Glutamatergic neuron (in vitro differentiated cells): ENCODE results near the gene ADGRG3. TPM values are rescaled to one million over a fixed set of nuclear protein-coding genes. Genes with fewer than 3 reads are reported as not detected.

Source experiments
- DNase-seq: peaks from one replicate; pipeline ENCODE4 v3.0.0; 2022
- H3K27ac Mint-ChIP-seq: one replicate; pipeline ENCODE4 v1.8.0; 2020; ENCODE audit warnings: mild to moderate bottlenecking, mixed read lengths, inconsistent platforms; ENCODE audit not compliant: unreplicated experiment
- H3K27me3 Mint-ChIP-seq: one replicate; pipeline ENCODE4 v1.8.0; 2020; ENCODE audit warnings: mild to moderate bottlenecking, moderate library complexity, mixed read lengths, inconsistent platforms; ENCODE audit not compliant: unreplicated experiment
- H3K36me3 Mint-ChIP-seq: one replicate; pipeline ENCODE4 v1.8.0; 2020; ENCODE audit warnings: mild to moderate bottlenecking, mixed read lengths, inconsistent platforms; ENCODE audit not compliant: unreplicated experiment
- H3K4me1 Mint-ChIP-seq: one replicate; pipeline ENCODE4 v1.8.0; 2020; ENCODE audit warnings: mild to moderate bottlenecking, low read depth, mixed read lengths, inconsistent platforms; ENCODE audit not compliant: unreplicated experiment
- H3K4me3 Mint-ChIP-seq: one replicate; pipeline ENCODE4 v1.8.0; 2020; ENCODE audit warnings: mild to moderate bottlenecking, mixed read lengths, inconsistent platforms; ENCODE audit not compliant: unreplicated experiment
- H3K9me3 Mint-ChIP-seq: one replicate; pipeline ENCODE4 v1.8.0; 2020; ENCODE audit warnings: mild to moderate bottlenecking, moderate library complexity, mixed read lengths, inconsistent platforms; ENCODE audit not compliant: unreplicated experiment
- CTCF ChIP-seq: fragments of 200-600 bp; sonication (generic); IDR thresholded peaks from one replicate; pipeline ENCODE4 v1.5.0; 2021; ENCODE audit not compliant: partially characterized antibody, unreplicated experiment
- total RNA-seq: library from RNA; stranded (reverse); fragmentation: NEBNext Ultra II Directional; extraction: Animal tissue kit (Norgen Biotek cat#: 25700); gene quantifications from one replicate; pipeline ENCODE4 v1.2.1, GENCODE V29; 2021; ENCODE audit not compliant: unreplicated experiment

The ADGRG3 gene
- total RNA-seq, 1 donor from 2014 or later, result not detected

GRCh38 chr16:57713596-57713995 lies 45.5 kb downstream of the ADGRG3 start:
- H3K4me1 Mint-ChIP-seq, result peaks cover 18% of the 10 kb centered on the region
- H3K27ac Mint-ChIP-seq, result no peak overlapping the region
- H3K4me3 Mint-ChIP-seq, result no peak overlapping the region
- peaks cover 2% of the 10 kb centered on the region for H3K9me3 Mint-ChIP-seq
- H3K36me3 Mint-ChIP-seq, result no peaks in the 10 kb centered on the region
- TF ChIP-seq CTCF, result no peak
- no peak for DNase-seq
- H3K27me3 Mint-ChIP-seq, result peaks cover 2% of the 10 kb centered on the region

GRCh38 chr16:57714047-57714446 lies 45.9 kb downstream of the ADGRG3 start:
- Mint-ChIP-seq H3K4me3 (no peak overlapping the region), H3K27ac (no peak overlapping the region), H3K9me3 (peaks cover 3% of the 10 kb centered on the region), H3K4me1 (peaks cover 18% of the 10 kb centered on the region), H3K27me3 (peaks cover 2% of the 10 kb centered on the region), H3K36me3 (no peaks in the 10 kb centered on the region)
- no peak for DNase-seq
- TF ChIP-seq CTCF, result no peak

- no peak overlapping the region for H3K4me3 Mint-ChIP-seq
- H3K9me3 Mint-ChIP-seq, result peaks cover 6% of the 10 kb centered on the region
- H3K36me3 Mint-ChIP-seq, result no peaks in the 10 kb centered on the region
Observed at GRCh38 chr16:57720142-57720575, 52.1 kb downstream of the ADGRG3 start.

GRCh38 chr16:57721356-57722209 lies 53.5 kb downstream of the ADGRG3 start:
- no peak for DNase-seq
- Mint-ChIP-seq H3K9me3 (peaks cover 5% of the 10 kb centered on the region), H3K36me3 (no peaks in the 10 kb centered on the region), H3K27me3 (peaks cover 3% of the 10 kb centered on the region), H3K4me1 (no peaks in the 10 kb centered on the region), H3K4me3 (no peak overlapping the region), H3K27ac (no peak overlapping the region)
- TF ChIP-seq CTCF, result no peak

More at GRCh38 chr16:57720142-57720575, 52.1 kb downstream of the ADGRG3 start:
- no peaks in the 10 kb centered on the region for H3K4me1 Mint-ChIP-seq
- H3K27me3 Mint-ChIP-seq, result peaks cover 3% of the 10 kb centered on the region
- DNase-seq, result peak; percentile 73
- no peak overlapping the region for H3K27ac Mint-ChIP-seq
- peak; percentile 62 for TF ChIP-seq CTCF

GRCh38 chr16:57722210-57722499 lies 54.0 kb downstream of the ADGRG3 start:
- Mint-ChIP-seq H3K9me3 (peaks cover 5% of the 10 kb centered on the region), H3K27ac (no peak overlapping the region), H3K27me3 (peaks cover 3% of the 10 kb centered on the region), H3K36me3 (no peaks in the 10 kb centered on the region), H3K4me3 (no peak overlapping the region), H3K4me1 (no peaks in the 10 kb centered on the region)
- DNase-seq, result no peak
- TF ChIP-seq CTCF, result no peak
